H9 (cell line): ENCODE data around the gene CEP164. TPM values are rescaled to one million over a fixed set of nuclear protein-coding genes. Genes with fewer than 3 reads are reported as not detected.
"Not testable (repeated sequence)": the region's sequence is repeated elsewhere in the genome, so short reads cannot be mapped to it uniquely, and the experiment has no call there.

ENCODE experiments used
- DNase-seq: peaks from one replicate; pipeline ENCODE4 v3.0.0-alpha.2; 2017
- H2AFZ ChIP-seq: one replicate; pipeline ENCODE4 v1.6.1; 2013; ENCODE audit warnings: mild to moderate bottlenecking, low read length, control low read depth, moderate library complexity
- H2AK5ac ChIP-seq: 2 replicates; pipeline ENCODE4 v1.6.1; 2013; ENCODE audit warnings: low read length, control low read depth, mixed read lengths; ENCODE audit not compliant: insufficient read length
- H2BK120ac ChIP-seq: one replicate; pipeline ENCODE4 v1.6.1; 2013; ENCODE audit warnings: low read depth, mild to moderate bottlenecking, low read length, control low read depth, inconsistent platforms; ENCODE audit not compliant: poor library complexity, severe bottlenecking
- H2BK12ac ChIP-seq: 2 replicates; pipeline ENCODE4 v1.6.1; 2013; ENCODE audit warnings: low read length, control low read depth, mixed read lengths, low read depth; ENCODE audit not compliant: insufficient read length
- H2BK15ac ChIP-seq: 2 replicates; pipeline ENCODE4 v1.6.1; 2013; ENCODE audit warnings: low read depth, low read length, control low read depth
- H2BK20ac ChIP-seq: one replicate; pipeline ENCODE4 v1.6.1; 2013; ENCODE audit warnings: low read depth, mild to moderate bottlenecking, low read length, control low read depth, inconsistent platforms; ENCODE audit not compliant: poor library complexity, severe bottlenecking
- H2BK5ac ChIP-seq: 2 replicates; pipeline ENCODE4 v1.6.1; 2013; ENCODE audit warnings: low read length, control low read depth, mixed read lengths; ENCODE audit not compliant: insufficient read length
- H3K14ac ChIP-seq: 2 replicates; pipeline ENCODE4 v1.6.1; 2013; ENCODE audit warnings: low read length, control low read depth; ENCODE audit not compliant: insufficient read depth
- H3K18ac ChIP-seq: 2 replicates; pipeline ENCODE4 v1.6.1; 2013; ENCODE audit warnings: low read depth, mild to moderate bottlenecking, mixed read lengths, low read length, control low read depth; ENCODE audit not compliant: insufficient read length
- H3K23ac ChIP-seq: 2 replicates; pipeline ENCODE4 v1.6.1; 2013; ENCODE audit warnings: low read length, control low read depth, mixed read lengths, low read depth; ENCODE audit not compliant: insufficient read length
- H3K23me2 ChIP-seq: 2 replicates; pipeline ENCODE4 v1.6.1; 2013; ENCODE audit warnings: low read depth, mild to moderate bottlenecking, mixed read lengths, low read length, control low read depth; ENCODE audit not compliant: insufficient read length, poor library complexity, severe bottlenecking
- H3K27ac ChIP-seq: 2 replicates; pipeline ENCODE4 v1.5.1; 2013; ENCODE audit warnings: low read length, control low read depth, mixed read lengths, low read depth; ENCODE audit not compliant: insufficient read length
- H3K27me3 ChIP-seq: 2 replicates; pipeline ENCODE4 v1.6.1; 2013; ENCODE audit warnings: low read length, control low read depth, inconsistent platforms; ENCODE audit not compliant: insufficient read depth
- H3K4ac ChIP-seq: 2 replicates; pipeline ENCODE4 v1.6.1; 2013; ENCODE audit warnings: low read depth, mild to moderate bottlenecking, control low read depth, inconsistent platforms, low read length, moderate library complexity
- H3K4me1 ChIP-seq: 2 replicates; pipeline ENCODE4 v1.6.1; 2013; ENCODE audit warnings: low read length, control low read depth, inconsistent platforms; ENCODE audit not compliant: insufficient read depth
- H3K4me2 ChIP-seq: 2 replicates; pipeline ENCODE4 v1.6.1; 2013; ENCODE audit warnings: low read length, control low read depth, mixed read lengths; ENCODE audit not compliant: insufficient read length, insufficient read depth
- H3K56ac ChIP-seq: 2 replicates; pipeline ENCODE4 v1.6.1; 2013; ENCODE audit warnings: low read depth, mild to moderate bottlenecking, mixed read lengths, low read length, control low read depth; ENCODE audit not compliant: insufficient read length
- H3K79me1 ChIP-seq: 2 replicates; pipeline ENCODE4 v1.6.1; 2013; ENCODE audit warnings: low read depth, mild to moderate bottlenecking, moderate library complexity, low read length, control low read depth, inconsistent platforms; ENCODE audit not compliant: insufficient read depth, poor library complexity, severe bottlenecking
- H3K79me2 ChIP-seq: 2 replicates; pipeline ENCODE4 v1.6.1; 2013; ENCODE audit warnings: low read length, control low read depth, inconsistent platforms; ENCODE audit not compliant: insufficient read depth
- H3K9ac ChIP-seq: 2 replicates; pipeline ENCODE4 v1.6.1; 2013; ENCODE audit warnings: low read length, control low read depth, mixed read lengths; ENCODE audit not compliant: insufficient read length; ENCODE audit errors: extremely low read depth
- H3K9me3 ChIP-seq: one replicate; pipeline ENCODE4 v1.6.1; 2013; ENCODE audit warnings: low read depth, low read length, inconsistent platforms; ENCODE audit not compliant: control insufficient read depth
- H3T11ph ChIP-seq: one replicate; pipeline ENCODE4 v1.6.1; 2013; ENCODE audit warnings: mild to moderate bottlenecking, low read length, control low read depth, inconsistent platforms
- H4K20me1 ChIP-seq: one replicate; pipeline ENCODE4 v1.6.1; 2013; ENCODE audit not compliant: control insufficient read depth, insufficient read length, insufficient read depth
- H4K5ac ChIP-seq: 2 replicates; pipeline ENCODE4 v1.6.1; 2013; ENCODE audit warnings: low read depth, mild to moderate bottlenecking, mixed read lengths, low read length, control low read depth; ENCODE audit not compliant: insufficient read length
- H4K8ac ChIP-seq: replicated peaks from 2 replicates; pipeline ENCODE4 v1.6.1; 2013; ENCODE audit warnings: low read length, control low read depth, mixed read lengths, low read depth; ENCODE audit not compliant: insufficient read length
- H4K91ac ChIP-seq: 2 replicates; pipeline ENCODE4 v1.6.1; 2013; ENCODE audit warnings: low read depth, mild to moderate bottlenecking, moderate library complexity, mixed read lengths, low read length, control low read depth; ENCODE audit not compliant: insufficient read length
- H3K27ac Mint-ChIP-seq, 3 experiments: 2 replicates in 2 of 3; 3 replicates in 1 of 3; pipeline ENCODE4 v1.8.0; 2020 to 2021; ENCODE audit warnings: mixed read lengths in 3 of 3, mild to moderate bottlenecking in 1 of 3, moderate library complexity in 1 of 3
- H3K27me3 Mint-ChIP-seq: 2 replicates; pipeline ENCODE4 v1.8.0; 2021; ENCODE audit warnings: low read depth, mild to moderate bottlenecking, moderate library complexity, mixed read lengths
- H3K36me3 Mint-ChIP-seq, 3 experiments: 2 replicates in 2 of 3; 3 replicates in 1 of 3; pipeline ENCODE4 v1.8.0; 2020 to 2021; ENCODE audit warnings: low read depth in 3 of 3, mixed read lengths in 3 of 3; ENCODE audit not compliant: insufficient read depth in 1 of 3
- H3K4me1 Mint-ChIP-seq, 2 experiments: 2 replicates each; pipeline ENCODE4 v1.8.0; 2020; ENCODE audit warnings: mixed read lengths in 2 of 2
- H3K4me3 Mint-ChIP-seq, 2 experiments: 2 replicates in 1 of 2; 3 replicates in 1 of 2; pipeline ENCODE4 v1.8.0; 2020 to 2021; ENCODE audit warnings: mild to moderate bottlenecking in 2 of 2, mixed read lengths in 2 of 2, moderate library complexity in 1 of 2
- H3K9me3 Mint-ChIP-seq, 2 experiments: 2 replicates in 1 of 2; 3 replicates in 1 of 2; pipeline ENCODE4 v1.8.0; 2020; ENCODE audit warnings: mild to moderate bottlenecking in 2 of 2, mixed read lengths in 2 of 2, moderate library complexity in 1 of 2
- CTCF ChIP-seq: fragments of 200-600 bp; sonication (generic); conservative IDR thresholded peaks from 3 replicates; pipeline ENCODE4 v1.8.0; 2021; ENCODE audit warnings: antibody characterized with exemption, mild to moderate bottlenecking
- WGBS: extraction: QIAGEN DNeasy Blood & Tissue Kit; methylation state at CpG from one replicate; pipeline ENCODE4 v1.1.7; 2013; ENCODE audit warnings: missing lambda C conversion rate, low lambda C conversion rate, mixed read lengths; ENCODE audit not compliant: insufficient read length; ENCODE audit errors: extremely low coverage; 5-methylcytosine and 5-hydroxymethylcytosine counted together
- total RNA-seq: library from RNA; stranded (reverse); gene quantifications from 2 replicates; pipeline ENCODE4 v1.2.1, GENCODE V29; 2021

The CEP164 gene
- total RNA-seq, 1 experiment from 2014 or later: 24.9 TPM

GRCh38 chr11:117456027-117456720 lies 128.5 kb downstream of the CEP164 start:
- no peaks in the 10 kb centered on the region for H3K79me2 ChIP-seq
- H3K18ac ChIP-seq: no peak overlapping the region
- no peak overlapping the region for H3K4me3 Mint-ChIP-seq
- DNase-seq: no peak
- no peak overlapping the region for H2BK5ac ChIP-seq
- H3K9me3 Mint-ChIP-seq: peaks cover 14% of the 10 kb centered on the region in 2 experiments
- H4K8ac ChIP-seq: no peak overlapping the region
- peaks cover 3 to 14% (median 5%) of the 10 kb centered on the region in 3 experiments; a peak in 4 of 7 replicates for H3K36me3 Mint-ChIP-seq
- no peak overlapping the region for H3K4me2 ChIP-seq
- no peak overlapping the region for H3K27ac ChIP-seq
- H2AFZ ChIP-seq: no peak overlapping the region
- no peak overlapping the region for H3K56ac ChIP-seq
- H2BK20ac ChIP-seq: no peak overlapping the region
- H2BK12ac ChIP-seq: no peak overlapping the region
- no peaks in the 10 kb centered on the region for H4K20me1 ChIP-seq
- no peak overlapping the region for H2BK120ac ChIP-seq
- peaks cover 4% of the 10 kb centered on the region for H3K9me3 ChIP-seq
- H3K79me1 ChIP-seq: no peaks in the 10 kb centered on the region
- no peaks in the 10 kb centered on the region for H3K4me1 ChIP-seq
- H4K91ac ChIP-seq: no peak overlapping the region
- no peak overlapping the region for H2BK15ac ChIP-seq
- TF ChIP-seq CTCF: no peak
- H2AK5ac ChIP-seq: no peak overlapping the region
- no peak overlapping the region for H3T11ph ChIP-seq
- peaks cover 0 to 10% of the 10 kb centered on the region in 2 experiments; a peak in 2 of 4 replicates for H3K4me1 Mint-ChIP-seq
- no peak overlapping the region for H3K9ac ChIP-seq
- no peak overlapping the region for H3K23ac ChIP-seq
- H3K14ac ChIP-seq: no peak overlapping the region
- H3K27ac Mint-ChIP-seq: no peak overlapping the region
- H3K4ac ChIP-seq: no peak overlapping the region
- H3K27me3 ChIP-seq: no peaks in the 10 kb centered on the region
- H4K5ac ChIP-seq: no peak overlapping the region
- peaks cover 10% of the 10 kb centered on the region for H3K27me3 Mint-ChIP-seq
- no CpG with 5 or more reads among the region's 7 CpGs for WGBS
- no peaks in the 10 kb centered on the region for H3K23me2 ChIP-seq

GRCh38 chr11:117456721-117457029 lies 129.0 kb downstream of the CEP164 start:
- WGBS: no CpG with 5 or more reads among the region's 8 CpGs

More at GRCh38 chr11:117456721-117457029, 129.0 kb downstream of the CEP164 start:
- not testable (repeated sequence) for H3K79me1 ChIP-seq, H3K4me1 ChIP-seq, H3K18ac ChIP-seq, H2BK12ac ChIP-seq, H4K5ac ChIP-seq, H3K4me2 ChIP-seq, H2BK15ac ChIP-seq, H3K56ac ChIP-seq, H2BK120ac ChIP-seq, H4K91ac ChIP-seq, H2BK20ac ChIP-seq, H3K9me3 ChIP-seq, DNase-seq, H3K4ac ChIP-seq, H3T11ph ChIP-seq, H4K20me1 ChIP-seq, H3K4me3 Mint-ChIP-seq, H4K8ac ChIP-seq, H3K27me3 ChIP-seq, H2AK5ac ChIP-seq, H3K27ac Mint-ChIP-seq, H3K23ac ChIP-seq, H3K27ac ChIP-seq, H2AFZ ChIP-seq, H3K27me3 Mint-ChIP-seq, H3K79me2 ChIP-seq, H2BK5ac ChIP-seq, H3K9ac ChIP-seq, H3K23me2 ChIP-seq, H3K14ac ChIP-seq
- peaks cover 0 to 10% of the 10 kb centered on the region in 2 experiments; a peak in 2 of 4 replicates for H3K4me1 Mint-ChIP-seq
- H3K36me3 Mint-ChIP-seq: peaks cover 3 to 14% (median 5%) of the 10 kb centered on the region in 3 experiments; a peak in 4 of 7 replicates
- H3K9me3 Mint-ChIP-seq: peaks cover 14% of the 10 kb centered on the region in 2 experiments
